ENCODE measurements around the gene PAPOLG. TPM values are rescaled to one million over a fixed set of nuclear protein-coding genes. Genes with fewer than 3 reads are reported as not detected.

The PAPOLG gene
- total RNA-seq, 2 donors from 2014 or later: 23.2 to 34.1 TPM

DNA sequence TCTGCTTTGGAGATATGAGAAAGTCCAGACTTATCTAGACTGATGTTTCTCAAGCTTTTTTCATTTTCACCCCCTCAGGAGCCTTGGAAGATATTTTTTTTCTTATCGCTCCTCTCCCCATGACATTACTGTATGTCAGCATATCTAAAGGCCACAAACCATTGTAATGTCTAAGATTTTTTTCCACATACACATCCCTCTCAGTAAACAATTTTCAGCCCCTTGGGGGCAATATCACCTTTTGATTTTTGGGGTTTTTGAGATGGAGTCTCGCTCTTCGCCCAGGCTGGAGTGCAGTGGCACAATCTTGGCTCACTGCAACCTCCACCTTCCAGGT lies 65.0 kb downstream of the PAPOLG start:
- Mint-ChIP-seq H3K4me1 (no peaks in the 10 kb centered on the region), H3K36me3 (ENCODE audit: low read depth) (no peaks in the 10 kb centered on the region), H3K9me3 (no peaks in the 10 kb centered on the region), H3K27ac (no peak overlapping the region), H3K27me3 (ENCODE audit: insufficient read depth) (peaks cover 3% of the 10 kb centered on the region), H3K4me3 (no peak overlapping the region)
- Histone ChIP-seq H3K27me3 (ENCODE audit: control insufficient read depth, insufficient read depth, low read length, poor library complexity, severe bottlenecking) (no peaks in the 10 kb centered on the region), H3K9ac (ENCODE audit: extremely low read depth, low read length, poor library complexity, severe bottlenecking) (no peak overlapping the region), H3K27ac (ENCODE audit: low read depth, low read length) (no peak overlapping the region), H3K4me1 (ENCODE audit: control insufficient read depth, insufficient read depth, low read length) (no peaks in the 10 kb centered on the region), H3K9me3 (ENCODE audit: control insufficient read depth, low read length) (no peaks in the 10 kb centered on the region), H3K36me3 (ENCODE audit: control insufficient read depth, insufficient read depth, low read length) (no peaks in the 10 kb centered on the region), H3K4me3 (ENCODE audit: low read length) (no peak overlapping the region)
- TF ChIP-seq, protein P1, sequence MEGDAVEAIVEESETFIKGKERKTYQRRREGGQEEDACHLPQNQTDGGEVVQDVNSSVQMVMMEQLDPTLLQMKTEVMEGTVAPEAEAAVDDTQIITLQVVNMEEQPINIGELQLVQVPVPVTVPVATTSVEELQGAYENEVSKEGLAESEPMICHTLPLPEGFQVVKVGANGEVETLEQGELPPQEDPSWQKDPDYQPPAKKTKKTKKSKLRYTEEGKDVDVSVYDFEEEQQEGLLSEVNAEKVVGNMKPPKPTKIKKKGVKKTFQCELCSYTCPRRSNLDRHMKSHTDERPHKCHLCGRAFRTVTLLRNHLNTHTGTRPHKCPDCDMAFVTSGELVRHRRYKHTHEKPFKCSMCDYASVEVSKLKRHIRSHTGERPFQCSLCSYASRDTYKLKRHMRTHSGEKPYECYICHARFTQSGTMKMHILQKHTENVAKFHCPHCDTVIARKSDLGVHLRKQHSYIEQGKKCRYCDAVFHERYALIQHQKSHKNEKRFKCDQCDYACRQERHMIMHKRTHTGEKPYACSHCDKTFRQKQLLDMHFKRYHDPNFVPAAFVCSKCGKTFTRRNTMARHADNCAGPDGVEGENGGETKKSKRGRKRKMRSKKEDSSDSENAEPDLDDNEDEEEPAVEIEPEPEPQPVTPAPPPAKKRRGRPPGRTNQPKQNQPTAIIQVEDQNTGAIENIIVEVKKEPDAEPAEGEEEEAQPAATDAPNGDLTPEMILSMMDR (conservative IDR thresholded peaks at IDR 0.05): no peak
- 97 to 100% methylated on average over 3 of the region's 3 CpGs for WGBS, 2 experiments (ENCODE audit: insufficient coverage in 1 of 2, insufficient read length in 1 of 2)
- no peak for DNase-seq

DNA sequence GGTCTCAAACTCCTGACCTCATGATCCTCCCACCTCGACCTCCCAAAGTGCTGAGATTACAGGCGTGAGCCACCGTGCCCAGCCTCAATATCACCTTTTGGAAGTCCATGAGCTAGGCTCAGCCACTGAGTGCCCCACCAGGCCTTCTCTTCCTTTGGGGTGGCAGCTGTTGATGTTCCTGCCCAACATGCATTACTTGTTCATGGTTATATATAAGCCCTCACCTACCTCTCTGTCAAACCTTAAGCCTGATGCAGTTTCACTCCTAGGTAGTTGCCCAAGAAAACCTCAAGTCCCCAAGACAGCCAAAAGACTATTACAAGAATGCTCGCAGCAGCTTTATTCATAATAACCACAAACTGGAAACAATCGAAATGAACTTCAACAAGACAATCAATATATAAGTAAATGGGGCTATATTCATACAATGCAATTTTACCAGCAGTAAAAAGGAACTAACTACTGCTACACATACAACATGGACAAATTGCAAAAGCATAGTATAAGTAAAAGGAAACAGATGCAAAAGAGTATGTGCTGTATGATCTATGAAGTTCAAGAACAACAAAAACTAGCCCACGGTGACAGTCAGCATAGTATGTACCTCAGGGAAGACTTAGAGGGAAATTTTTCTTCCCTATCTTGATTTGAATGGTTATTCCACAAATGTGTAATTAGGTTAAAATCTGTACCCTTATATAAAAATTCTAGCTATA lies 65.7 kb downstream of the PAPOLG start:
- no peaks in the 10 kb centered on the region for H3K36me3 ChIP-seq (ENCODE audit: control insufficient read depth, insufficient read depth, low read length)
- H3K27ac Mint-ChIP-seq: no peak overlapping the region
- H3K36me3 Mint-ChIP-seq (ENCODE audit: low read depth): no peaks in the 10 kb centered on the region
- TF ChIP-seq, protein P1 (conservative IDR thresholded peaks at IDR 0.05): no peak
- H3K9ac ChIP-seq (ENCODE audit: extremely low read depth, low read length, poor library complexity, severe bottlenecking): no peak overlapping the region
- no peaks in the 10 kb centered on the region for H3K9me3 Mint-ChIP-seq
- no peak overlapping the region for H3K4me3 Mint-ChIP-seq
- H3K4me1 ChIP-seq (ENCODE audit: control insufficient read depth, insufficient read depth, low read length): no peaks in the 10 kb centered on the region
- no peak overlapping the region for H3K27ac ChIP-seq (ENCODE audit: low read depth, low read length)
- no peaks in the 10 kb centered on the region for H3K4me1 Mint-ChIP-seq
- no peaks in the 10 kb centered on the region for H3K9me3 ChIP-seq (ENCODE audit: control insufficient read depth, low read length)
- 93 to 97% methylated on average over 4 to 6 of the region's 6 CpGs for WGBS, 2 experiments (ENCODE audit: insufficient coverage in 1 of 2, insufficient read length in 1 of 2)
- no peaks in the 10 kb centered on the region for H3K27me3 ChIP-seq (ENCODE audit: control insufficient read depth, insufficient read depth, low read length, poor library complexity, severe bottlenecking)
- H3K4me3 ChIP-seq (ENCODE audit: low read length): no peak overlapping the region
- no peak for DNase-seq
- peaks cover 3% of the 10 kb centered on the region for H3K27me3 Mint-ChIP-seq (ENCODE audit: insufficient read depth)

DNA sequence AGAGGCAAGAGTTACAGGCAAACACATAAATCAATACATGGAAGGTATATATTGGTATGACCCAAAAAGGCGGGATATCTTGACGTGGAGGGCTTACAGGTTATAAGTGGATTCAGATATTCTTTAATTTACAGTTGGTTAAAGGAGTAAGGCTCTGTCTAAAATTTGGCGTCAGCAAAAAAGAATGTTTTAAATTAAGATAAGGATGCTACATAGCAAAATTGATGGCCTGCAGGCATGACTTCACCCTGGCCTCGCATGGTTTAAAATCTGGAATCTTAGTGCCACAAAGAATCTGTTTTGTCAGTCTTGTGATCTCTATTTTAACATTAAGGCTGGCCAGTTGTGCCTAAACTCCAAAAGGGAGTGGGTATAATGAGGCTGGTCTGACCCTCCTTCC lies 66.9 kb downstream of the PAPOLG start:
- peaks cover 3% of the 10 kb centered on the region for H3K27me3 Mint-ChIP-seq (ENCODE audit: insufficient read depth)
- no peak overlapping the region for H3K27ac Mint-ChIP-seq
- whole genome bisulfite sequencing, 2 experiments (ENCODE audit: insufficient coverage in 1 of 2, insufficient read length in 1 of 2): 87 to 94% methylated on average over 4 of the region's 4 CpGs
- H3K4me1 ChIP-seq (ENCODE audit: control insufficient read depth, insufficient read depth, low read length): no peaks in the 10 kb centered on the region
- no peaks in the 10 kb centered on the region for H3K36me3 ChIP-seq (ENCODE audit: control insufficient read depth, insufficient read depth, low read length)
- no peaks in the 10 kb centered on the region for H3K9me3 Mint-ChIP-seq
- no peak for DNase-seq
- no peaks in the 10 kb centered on the region for H3K9me3 ChIP-seq (ENCODE audit: control insufficient read depth, low read length)
- TF ChIP-seq, protein P1 (conservative IDR thresholded peaks at IDR 0.05): no peak
- no peaks in the 10 kb centered on the region for H3K4me1 Mint-ChIP-seq
- no peaks in the 10 kb centered on the region for H3K27me3 ChIP-seq (ENCODE audit: control insufficient read depth, insufficient read depth, low read length, poor library complexity, severe bottlenecking)
- H3K9ac ChIP-seq (ENCODE audit: extremely low read depth, low read length, poor library complexity, severe bottlenecking): no peak overlapping the region
- no peak overlapping the region for H3K27ac ChIP-seq (ENCODE audit: low read depth, low read length)
- H3K4me3 Mint-ChIP-seq: no peak overlapping the region
- no peaks in the 10 kb centered on the region for H3K36me3 Mint-ChIP-seq (ENCODE audit: low read depth)
- no peak overlapping the region for H3K4me3 ChIP-seq (ENCODE audit: low read length)
